NB4 (cell line): Measurements from ENCODE around the gene UMAD1.

Experiments
- CTCF ChIP-seq: IDR thresholded peaks from one replicate; pipeline ENCODE4 v1.5.1; 2012; ENCODE audit warnings: low read depth, low read length
- POLR2A ChIP-seq: IDR thresholded peaks from 2 replicates; pipeline ENCODE4 v1.6.1; 2011; ENCODE audit warnings: mild to moderate bottlenecking; ENCODE audit not compliant: insufficient read length; ENCODE audit errors: extremely low read depth

DNA sequence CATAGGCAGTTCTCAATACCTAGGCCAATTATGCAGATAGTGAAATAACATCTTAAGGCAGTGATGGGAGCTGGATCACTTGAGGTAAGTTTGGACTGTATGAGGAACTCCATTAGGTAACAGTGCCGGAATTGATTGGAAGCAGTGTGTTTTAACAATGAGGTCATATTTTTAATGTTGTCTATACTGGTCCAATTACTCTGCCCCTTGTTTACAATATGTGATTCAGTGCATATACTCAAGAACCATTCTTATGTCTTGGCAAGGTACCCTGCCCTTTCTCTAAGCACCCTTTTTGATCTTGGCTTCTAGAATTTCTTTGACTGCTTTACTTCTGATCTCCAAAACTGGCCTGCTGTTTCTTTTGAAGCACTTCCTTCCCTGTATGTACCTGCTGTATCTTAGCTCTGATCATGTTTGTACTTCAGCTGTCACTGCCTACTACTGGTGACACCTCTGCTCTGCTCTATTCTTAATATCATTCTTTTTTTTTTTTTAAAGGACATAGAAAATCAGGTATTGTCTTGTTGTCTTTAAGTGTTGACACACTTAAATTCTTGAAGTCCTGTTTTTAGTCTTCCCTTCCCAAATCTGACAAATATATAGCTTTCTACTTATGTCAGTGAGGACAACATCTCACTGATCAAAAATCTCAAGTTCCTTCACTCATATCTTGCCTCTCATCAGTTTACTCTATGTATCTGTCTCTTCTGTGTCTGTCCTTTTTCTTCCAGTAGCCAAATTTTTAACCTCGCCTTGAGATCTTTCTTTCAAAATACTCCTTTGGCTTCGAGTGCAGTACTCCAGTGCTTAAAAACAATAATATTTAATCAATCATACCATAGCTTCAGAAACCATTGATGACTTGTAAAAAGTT, 124.2 kb downstream of the UMAD1 start:
- TF ChIP-seq CTCF, result no peak
- no peak for TF ChIP-seq POLR2A
